GM21786 (cell line): ENCODE results near the gene ROR2.

Experiments used
- ATAC-seq: cut with Tn5 transposase; IDR thresholded peaks from one replicate; pipeline ENCODE4 v1.9.1; 2021; ENCODE audit not compliant: unreplicated experiment

Gene ROR2

GRCh38 chr9:91724609-91725505, 225.2 kb downstream of the ROR2 start:
- no peak for ATAC-seq

GRCh38 chr9:91724068-91724440, 226.0 kb downstream of the ROR2 start:
- ATAC-seq, result no peak

DNA sequence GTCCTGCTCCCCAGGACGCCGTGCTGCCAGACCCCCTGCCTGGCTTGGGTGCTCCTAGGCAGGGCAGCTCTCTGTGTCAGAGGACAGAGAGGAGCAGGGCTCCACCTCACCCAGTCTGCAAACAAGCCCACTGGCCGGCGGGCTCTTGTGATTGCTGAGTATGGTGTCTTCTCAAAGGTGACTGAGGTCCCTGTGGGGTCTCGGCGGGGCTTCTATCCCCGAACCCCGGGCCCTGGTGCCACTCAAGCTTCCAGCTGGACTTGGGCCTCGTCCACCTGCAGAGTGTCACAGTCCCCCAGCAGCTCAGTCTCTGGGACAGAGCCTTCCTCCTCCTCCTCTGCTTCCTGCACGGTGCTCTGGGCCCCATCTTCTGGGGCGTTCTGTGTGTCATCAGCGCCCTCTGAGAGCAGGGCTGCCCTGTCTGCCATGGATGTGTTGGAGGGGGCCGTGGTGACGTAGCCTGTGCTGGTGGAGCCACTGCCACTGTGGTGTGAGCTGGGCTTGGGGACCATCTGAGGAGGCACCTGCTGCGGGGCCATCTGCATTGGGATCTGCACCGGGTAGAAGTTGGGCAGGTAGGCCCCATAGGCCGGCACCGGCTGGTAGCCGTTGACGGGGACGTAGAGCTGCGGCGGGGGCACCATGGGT, 226.5 kb downstream of the ROR2 start:
- ATAC-seq, result no peak

DNA sequence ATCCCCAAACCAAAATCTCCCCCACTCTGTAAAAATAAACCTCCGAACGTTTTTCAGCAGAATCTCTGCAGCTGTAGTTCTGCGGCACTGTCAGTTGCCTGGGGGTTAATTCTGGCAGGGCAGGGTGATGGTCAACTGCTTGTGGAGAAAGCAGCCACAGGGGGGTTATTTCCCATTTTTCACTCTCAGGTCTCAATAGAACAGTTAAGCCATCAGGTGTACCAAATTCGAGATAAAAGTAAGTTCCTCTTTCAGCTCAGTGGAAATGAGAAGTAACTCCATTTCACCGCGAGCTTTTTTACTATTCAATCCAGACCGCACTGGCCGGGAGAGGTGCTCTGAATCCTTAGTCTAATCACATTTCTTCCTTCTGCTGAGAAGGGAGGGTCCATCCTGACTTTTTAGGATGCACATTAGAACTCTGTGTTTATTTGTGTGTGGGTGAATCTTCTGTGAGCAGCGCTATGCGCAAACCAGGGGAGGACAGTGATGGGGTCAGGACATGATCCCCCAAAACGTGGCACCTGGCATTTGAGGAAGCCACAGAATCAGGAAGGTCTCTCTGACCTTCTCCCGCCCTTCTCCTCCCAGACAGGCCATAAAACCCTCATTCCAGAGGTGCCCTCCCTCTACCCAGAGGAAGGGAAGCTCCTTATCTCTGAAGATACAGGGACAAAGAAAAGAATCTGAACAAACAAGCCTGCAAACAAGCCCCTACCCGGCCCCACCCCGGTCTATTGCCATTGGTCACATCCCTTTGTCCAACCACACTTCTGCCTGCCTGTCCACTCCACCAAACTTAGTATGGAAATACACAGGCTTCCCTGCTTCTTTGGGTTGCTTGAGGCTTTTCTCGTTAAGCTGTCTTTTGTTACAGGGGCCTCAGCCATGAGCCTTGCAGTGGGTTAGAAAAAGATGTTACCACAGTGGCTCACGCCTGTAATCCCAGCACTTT, 229.0 kb downstream of the ROR2 start:
- no peak for ATAC-seq

- no peak for ATAC-seq
Observed at GRCh38 chr9:91720313-91720712, 229.7 kb downstream of the ROR2 start.

GRCh38 chr9:91718071-91718470, 232.0 kb downstream of the ROR2 start:
- ATAC-seq, result no peak

DNA sequence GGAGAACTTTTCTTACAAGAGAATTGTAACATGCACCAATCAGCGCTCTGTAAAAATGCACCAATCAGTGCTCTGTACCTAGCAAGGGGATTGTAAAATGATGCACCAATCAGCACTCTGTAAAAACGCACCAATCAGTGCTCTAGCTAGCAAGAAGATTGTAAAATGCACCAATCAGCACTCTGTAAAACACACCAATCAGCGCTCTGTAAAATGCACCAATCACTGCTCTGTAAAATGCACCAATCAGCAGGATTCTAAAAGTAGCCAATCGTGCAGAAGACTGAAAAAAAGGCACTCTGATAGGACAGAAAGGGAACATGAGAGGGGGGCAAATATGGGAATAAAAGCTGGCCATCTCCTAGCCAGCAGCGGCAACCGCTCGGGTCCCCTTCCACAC, 233.2 kb downstream of the ROR2 start:
- ATAC-seq, result no peak

GRCh38 chr9:91716239-91716638, 233.8 kb downstream of the ROR2 start:
- no peak for ATAC-seq

DNA sequence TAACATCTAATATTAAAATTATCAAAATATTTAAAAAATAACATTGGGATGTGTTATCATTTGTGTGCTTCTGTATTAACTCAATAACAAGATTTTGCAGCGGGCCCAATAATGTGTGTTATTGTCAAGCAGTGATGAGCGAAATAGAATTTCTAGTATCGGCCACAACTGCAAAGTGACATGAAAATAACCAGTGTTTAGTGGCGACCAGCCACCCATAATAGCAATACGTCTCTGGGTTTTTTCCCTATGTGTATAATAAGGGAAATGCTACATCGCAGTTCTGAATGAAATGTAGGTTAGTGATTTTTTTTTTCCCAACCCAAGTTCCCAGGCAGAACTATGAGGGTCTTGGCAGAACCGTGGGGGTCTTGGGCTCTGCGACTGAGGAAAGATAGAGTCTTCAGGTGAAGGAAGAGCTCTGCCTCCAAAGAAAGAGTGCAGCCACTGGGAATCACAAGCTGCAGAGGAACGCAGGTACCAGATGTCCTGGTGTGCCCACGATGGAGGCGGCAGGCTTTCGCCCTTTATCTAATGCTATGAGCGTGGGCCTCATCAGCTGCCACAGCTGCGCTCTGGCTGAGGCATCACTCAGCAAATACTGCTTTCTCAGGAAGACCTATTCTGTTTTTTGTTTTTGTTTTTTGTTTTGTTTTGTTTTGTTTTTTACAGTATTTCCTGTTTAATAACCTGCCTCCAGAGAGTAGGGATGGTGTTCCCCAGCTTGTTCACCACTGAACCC, 235.0 kb downstream of the ROR2 start:
- no peak for ATAC-seq

- peak; percentile 31 for ATAC-seq
Observed at GRCh38 chr9:91714020-91714806, 235.8 kb downstream of the ROR2 start.

- ATAC-seq, result no peak
Observed at GRCh38 chr9:91712811-91713210, 237.2 kb downstream of the ROR2 start.

GRCh38 chr9:91711755-91712601, 238.1 kb downstream of the ROR2 start:
- peak; percentile 96 for ATAC-seq

DNA sequence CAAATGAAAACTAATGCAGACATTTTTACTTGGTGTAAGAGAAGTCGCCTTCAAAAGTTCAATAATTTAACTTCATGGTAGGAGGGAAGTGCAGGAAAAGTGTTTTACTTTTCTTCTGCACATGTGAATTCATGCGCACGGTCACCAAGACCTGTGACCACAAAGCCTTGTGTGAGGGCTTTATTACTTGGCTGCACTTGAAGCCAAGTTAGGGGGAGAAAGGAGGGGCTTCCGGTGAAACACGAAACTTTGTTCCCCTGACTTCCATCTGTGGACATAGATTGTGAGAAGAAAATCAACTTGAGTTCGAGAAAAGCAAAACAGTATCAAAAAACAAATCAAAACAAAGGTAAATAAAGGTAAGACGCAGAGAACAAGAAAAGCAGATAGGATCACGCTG, 239.9 kb downstream of the ROR2 start:
- ATAC-seq, result no peak

DNA sequence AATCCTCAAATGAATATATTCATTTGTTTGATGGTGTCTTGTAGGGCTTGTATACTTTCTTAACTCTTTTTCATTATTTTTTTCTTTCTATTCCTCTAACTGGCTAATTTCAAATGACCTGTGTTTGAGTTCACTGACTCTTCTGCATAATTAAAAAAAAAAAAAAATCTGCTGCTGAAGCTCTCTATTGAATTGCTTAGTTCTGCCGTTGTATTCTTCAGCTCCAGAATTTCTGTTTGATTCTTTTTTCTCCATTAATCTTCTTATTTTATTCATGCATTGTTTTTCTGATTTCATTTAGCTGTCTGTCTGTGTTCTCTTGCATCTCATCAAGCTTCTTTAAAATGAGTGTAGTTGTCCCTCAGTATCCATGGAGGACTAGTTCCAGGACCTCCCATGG, 244.6 kb downstream of the ROR2 start:
- no peak for ATAC-seq

GRCh38 chr9:91700475-91700874, 249.6 kb downstream of the ROR2 start:
- no peak for ATAC-seq

DNA sequence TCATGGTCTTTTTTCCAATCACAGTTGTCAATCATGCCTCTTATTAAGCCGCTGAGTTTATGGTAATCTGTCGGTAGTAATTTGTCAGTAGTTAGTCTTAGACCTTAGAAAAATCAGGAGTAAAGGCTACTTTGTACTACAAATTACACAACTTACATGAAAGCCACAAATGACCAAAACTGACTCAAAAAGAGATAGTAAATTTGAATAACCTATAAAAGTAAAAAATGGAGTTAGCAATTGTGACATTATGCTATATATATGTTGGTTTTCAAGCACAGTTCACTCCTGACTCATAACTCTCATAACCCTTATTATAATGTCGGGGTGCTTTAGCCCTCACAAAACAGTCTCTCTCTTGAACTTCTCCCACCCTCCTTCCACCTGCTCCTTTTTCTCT, 251.8 kb downstream of the ROR2 start:
- no peak for ATAC-seq

- no peak for ATAC-seq
Observed at GRCh38 chr9:91697201-91697600, 252.8 kb downstream of the ROR2 start.

GRCh38 chr9:91694081-91694870, 255.8 kb downstream of the ROR2 start:
- ATAC-seq, result no peak
